Activated CD4-positive, alpha-beta T cell treated with anti-CD3 and anti-CD28 coated beads for 24 hours (primary cell): ENCODE data around the gene DPY19L3.
"Not testable (repeated sequence)": the region's sequence is repeated elsewhere in the genome, so short reads cannot be mapped to it uniquely, and the experiment has no call there.

Experiments
- DNase-seq, 2 donors: peaks; one replicate each; pipeline ENCODE4 v3.0.0-alpha.2; 2020; ENCODE audit warnings: low read depth in 2 of 2

Gene DPY19L3

GRCh38 chr19:32405431-32406160 lies at the start of gene DPY19L3:
DPY19L3 (plus strand) TSS chr19:32405770; CDS start chr19:32408254, 2,484 bp downstream.
- DNase-seq, result peak; percentile 86 to 89

- DNase-seq, result no peak
Observed at GRCh38 chr19:32357720-32358119, 47.9 kb upstream of the DPY19L3 start.

GRCh38 chr19:32358321-32358720 lies 47.2 kb upstream of the DPY19L3 start:
- DNase-seq, result no peak

- DNase-seq, result no peak
Observed at GRCh38 chr19:32359581-32359980, 46.0 kb upstream of the DPY19L3 start.

- no peak for DNase-seq
Observed at GRCh38 chr19:32361574-32362317, 43.8 kb upstream of the DPY19L3 start.

GRCh38 chr19:32362318-32362691 lies 43.3 kb upstream of the DPY19L3 start:
- no peak for DNase-seq

GRCh38 chr19:32363175-32363574 lies 42.4 kb upstream of the DPY19L3 start:
- DNase-seq, result no peak

GRCh38 chr19:32363632-32364031 lies 41.9 kb upstream of the DPY19L3 start:
- no peak for DNase-seq

- DNase-seq, result no peak
Observed at GRCh38 chr19:32364040-32364439, 41.5 kb upstream of the DPY19L3 start.

- DNase-seq, result no peak
Observed at GRCh38 chr19:32367063-32367462, 38.5 kb upstream of the DPY19L3 start.

GRCh38 chr19:32367948-32368536 lies 37.5 kb upstream of the DPY19L3 start:
- no peak for DNase-seq

GRCh38 chr19:32368787-32369186 lies 36.8 kb upstream of the DPY19L3 start:
- DNase-seq, result no peak

GRCh38 chr19:32372726-32373517 lies 32.6 kb upstream of the DPY19L3 start:
- DNase-seq, result no peak

GRCh38 chr19:32373585-32374295 lies 31.8 kb upstream of the DPY19L3 start:
- no peak for DNase-seq

- not testable (repeated sequence) for DNase-seq
Observed at GRCh38 chr19:32374362-32374761, 31.2 kb upstream of the DPY19L3 start.

GRCh38 chr19:32377088-32377487 lies 28.5 kb upstream of the DPY19L3 start:
- not testable (repeated sequence) for DNase-seq

- DNase-seq, result no peak
Observed at GRCh38 chr19:32380269-32380668, 25.3 kb upstream of the DPY19L3 start.

- DNase-seq, result no peak
Observed at GRCh38 chr19:32387701-32388392, 17.7 kb upstream of the DPY19L3 start.

- DNase-seq, result no peak
Observed at GRCh38 chr19:32388393-32388855, 17.1 kb upstream of the DPY19L3 start.

GRCh38 chr19:32392901-32393300 lies 12.7 kb upstream of the DPY19L3 start:
- no peak for DNase-seq
